GM23248 (cell line): ENCODE results near the gene DBH. TPM values are rescaled to one million over a fixed set of nuclear protein-coding genes. Genes with fewer than 3 reads are reported as not detected.

ENCODE experiments used
- DNase-seq: peaks from one replicate; pipeline ENCODE4 v3.0.0-alpha.2; 2015
- H2AFZ ChIP-seq: fragments of 200-600 bp; sonication (generic); 2 replicates; pipeline ENCODE4 v1.6.1; 2016; ENCODE audit warnings: antibody characterized with exemption
- H3F3A ChIP-seq: fragments of 200-600 bp; sonication (generic); 2 replicates; pipeline ENCODE4 v1.6.1; 2016; ENCODE audit warnings: mild to moderate bottlenecking, antibody characterized with exemption, mixed run types; ENCODE audit not compliant: insufficient read depth
- H3K27ac ChIP-seq: fragments of 200-600 bp; sonication (generic); 2 replicates; pipeline ENCODE4 v1.5.1; 2016; ENCODE audit warnings: mild to moderate bottlenecking
- H3K27me3 ChIP-seq: fragments of 200-600 bp; sonication (generic); replicated peaks from 2 replicates; pipeline ENCODE4 v1.6.1; 2016; ENCODE audit warnings: mild to moderate bottlenecking; ENCODE audit not compliant: insufficient read depth
- H3K36me3 ChIP-seq: fragments of 200-600 bp; sonication (generic); 2 replicates; pipeline ENCODE4 v1.6.1; 2016; ENCODE audit warnings: low read depth, mild to moderate bottlenecking
- H3K4me1 ChIP-seq: fragments of 200-600 bp; sonication (generic); 2 replicates; pipeline ENCODE4 v1.6.1; 2016; ENCODE audit warnings: mild to moderate bottlenecking; ENCODE audit not compliant: insufficient read depth
- H3K4me2 ChIP-seq: fragments of 200-600 bp; sonication (generic); one replicate; pipeline ENCODE4 v1.6.1; 2016; ENCODE audit warnings: mild to moderate bottlenecking; ENCODE audit not compliant: unreplicated experiment
- H3K4me3 ChIP-seq: fragments of 200-600 bp; sonication (generic); 2 replicates; pipeline ENCODE4 v1.5.1; 2016; ENCODE audit warnings: mild to moderate bottlenecking
- H3K79me2 ChIP-seq: fragments of 200-600 bp; sonication (generic); 2 replicates; pipeline ENCODE4 v1.6.1; 2016; ENCODE audit warnings: mild to moderate bottlenecking; ENCODE audit not compliant: insufficient read depth
- H3K9ac ChIP-seq: fragments of 200-600 bp; sonication (generic); 2 replicates; pipeline ENCODE4 v1.6.1; 2016; ENCODE audit warnings: mild to moderate bottlenecking
- H3K9me2 ChIP-seq: fragments of 200-600 bp; sonication (generic); 2 replicates; pipeline ENCODE4 v1.6.1; 2016; ENCODE audit warnings: mixed run types, mild to moderate bottlenecking, moderate library complexity; ENCODE audit not compliant: insufficient read depth
- H3K9me3 ChIP-seq: fragments of 200-600 bp; sonication (generic); one replicate; pipeline ENCODE4 v1.6.1; 2017; ENCODE audit warnings: low read depth
- H4K20me1 ChIP-seq: fragments of 200-600 bp; sonication (generic); 2 replicates; pipeline ENCODE4 v1.6.0; 2016; ENCODE audit not compliant: insufficient read depth
- EZH2 ChIP-seq: fragments of 200-600 bp; sonication (generic); IDR thresholded peaks from 2 replicates; pipeline ENCODE4 v1.6.1; 2018; ENCODE audit warnings: antibody characterized with exemption, mild to moderate bottlenecking; ENCODE audit not compliant: insufficient read depth, poor library complexity, severe bottlenecking
- EZH2phosphoT487 ChIP-seq: fragments of 200-600 bp; sonication (generic); IDR thresholded peaks from 2 replicates; pipeline ENCODE4 v1.6.1; 2018; ENCODE audit warnings: antibody characterized with exemption, moderate library complexity, mild to moderate bottlenecking, low read depth; ENCODE audit not compliant: insufficient read depth
- WGBS, 2 experiments: methylation state at CpG; one replicate each; pipeline ENCODE4 v1.1.6; 2015 to 2017; ENCODE audit warnings: low lambda C conversion rate in 2 of 2, low coverage in 1 of 2; ENCODE audit errors: missing lambda C conversion rate in 2 of 2; 5-methylcytosine and 5-hydroxymethylcytosine counted together
- in situ Hi-C: fragments of 300-500 bp; cut with MboI; formaldehyde crosslinking; loops from 2 replicates; pipeline ENCODE4 v1.15.0; 2020
- polyA plus RNA-seq: library from polyadenylated mRNA; unstranded; fragments of >200 nt; fragmentation: Nextera tagmentation; extraction: Ambion mirVana; gene quantifications from 2 replicates; pipeline ENCODE4 v1.2.1, GENCODE V29; 2016
- total RNA-seq: library from RNA; depleted of rRNA; stranded (reverse); fragments of >200 nt; shearing (Covaris generic); gene quantifications from 2 replicates; pipeline ENCODE4 v1.2.3, GENCODE V29; 2014

DBH gene
- total and polyA plus RNA-seq, 2 experiments from 2014 or later, result not detected

GRCh38 chr9:133665535-133665934, 29.4 kb downstream of the DBH start:
- TF ChIP-seq EZH2, result no peak
- no peak for TF ChIP-seq EZH2phosphoT487
- H3K9me2 ChIP-seq, result no peaks in the 10 kb centered on the region
- H3K36me3 ChIP-seq, result no peaks in the 10 kb centered on the region
- H3K27ac ChIP-seq, result no peak overlapping the region
- H4K20me1 ChIP-seq, result no peaks in the 10 kb centered on the region
- no peak overlapping the region for H3K4me2 ChIP-seq
- H3K27me3 ChIP-seq, result peaks cover 21% of the 10 kb centered on the region; the same call in 1 of the 2 replicates
- H3K4me1 ChIP-seq, result no peaks in the 10 kb centered on the region
- 48 to 54% methylated on average over 12 of the region's 12 CpGs for WGBS, 2 experiments
- H3K9me3 ChIP-seq, result no peaks in the 10 kb centered on the region
- no peaks in the 10 kb centered on the region for H3F3A ChIP-seq
- DNase-seq, result no peak
- no peaks in the 10 kb centered on the region for H3K79me2 ChIP-seq
- in situ Hi-C loops, result no loop called here
- H2AFZ ChIP-seq, result no peak overlapping the region
- no peak overlapping the region for H3K4me3 ChIP-seq
- no peak overlapping the region for H3K9ac ChIP-seq

GRCh38 chr9:133666387-133666786, 30.2 kb downstream of the DBH start:
- Histone ChIP-seq H3K9me2 (no peaks in the 10 kb centered on the region), H3K4me2 (no peak overlapping the region), H3K27ac (no peak overlapping the region), H4K20me1 (no peaks in the 10 kb centered on the region), H2AFZ (no peak overlapping the region), H3K4me1 (no peaks in the 10 kb centered on the region), H3K9me3 (no peaks in the 10 kb centered on the region), H3K36me3 (no peaks in the 10 kb centered on the region), H3K79me2 (no peaks in the 10 kb centered on the region), H3F3A (no peaks in the 10 kb centered on the region), H3K27me3 (peaks cover 18% of the 10 kb centered on the region; the same call in 1 of the 2 replicates), H3K9ac (no peak overlapping the region), H3K4me3 (no peak overlapping the region)
- TF ChIP-seq EZH2, result no peak
- no peak for TF ChIP-seq EZH2phosphoT487
- no peak for DNase-seq
- in situ Hi-C loops, result no loop called here
- WGBS, 2 experiments, result 51 to 54% methylated on average over 9 of the region's 9 CpGs

GRCh38 chr9:133666845-133667244, 30.7 kb downstream of the DBH start:
- H3K27me3 ChIP-seq, result peaks cover 14% of the 10 kb centered on the region; the same call in 1 of the 2 replicates
- H3K27ac ChIP-seq, result no peak overlapping the region
- no peaks in the 10 kb centered on the region for H3K79me2 ChIP-seq
- in situ Hi-C loops, result no loop called here
- H3K4me2 ChIP-seq, result no peak overlapping the region
- H2AFZ ChIP-seq, result no peak overlapping the region
- DNase-seq, result no peak
- H3K4me1 ChIP-seq, result no peaks in the 10 kb centered on the region
- no peaks in the 10 kb centered on the region for H3K9me3 ChIP-seq
- WGBS, 2 experiments, result 62 to 72% methylated on average over 11 of the region's 11 CpGs
- no peak overlapping the region for H3K4me3 ChIP-seq
- no peaks in the 10 kb centered on the region for H3K36me3 ChIP-seq
- H3F3A ChIP-seq, result no peaks in the 10 kb centered on the region
- no peak for TF ChIP-seq EZH2
- TF ChIP-seq EZH2phosphoT487, result no peak
- H4K20me1 ChIP-seq, result no peaks in the 10 kb centered on the region
- no peak overlapping the region for H3K9ac ChIP-seq
- no peaks in the 10 kb centered on the region for H3K9me2 ChIP-seq

- Histone ChIP-seq H3K4me1 (no peaks in the 10 kb centered on the region), H4K20me1 (no peaks in the 10 kb centered on the region), H3K36me3 (no peaks in the 10 kb centered on the region), H3K27ac (no peak overlapping the region), H3F3A (no peaks in the 10 kb centered on the region), H2AFZ (no peak overlapping the region), H3K9me3 (no peaks in the 10 kb centered on the region), H3K4me3 (no peak overlapping the region), H3K79me2 (no peaks in the 10 kb centered on the region), H3K9ac (no peak overlapping the region), H3K4me2 (no peak overlapping the region), H3K9me2 (no peaks in the 10 kb centered on the region), H3K27me3 (peaks cover 12% of the 10 kb centered on the region; the same call in 1 of the 2 replicates)
- 29 to 40% methylated on average over 13 to 17 of the region's 17 CpGs for WGBS, 2 experiments
- in situ Hi-C loops, result no loop called here
- TF ChIP-seq EZH2phosphoT487 (no peak), EZH2 (no peak)
- no peak for DNase-seq
These were observed 31.7 kb downstream of the DBH start for GRCh38 chr9:133667759-133668450.
